MCF 10A (cell line): ENCODE measurements around the gene OTUD5. TPM values are rescaled to one million over a fixed set of nuclear protein-coding genes. Genes with fewer than 3 reads are reported as not detected.

Experiments
- BruUV-seq: library from RNA; stranded (reverse); fragments of 400-500 nt; replicated peaks from 2 replicates; lab custom pipeline; 2021; lab: Mats Ljungman, UMichigan
- CTCF ChIA-PET: fragments of 300-600 bp; sonication (Branson Sonifier 250); formaldehyde crosslinking; extraction: SDS; loops from one replicate; lab custom pipeline; 2021; ENCODE audit warnings: antibody characterized with exemption, inconsistent platforms; lab: Yijun Ruan, JAX
- POLR2A ChIA-PET: fragments of 300-600, 350-650 bp; sonication (Branson Sonifier 250); formaldehyde crosslinking; extraction: SDS; loops from one replicate; lab custom pipeline; 2020; ENCODE audit warnings: antibody characterized with exemption, inconsistent platforms; lab: Yijun Ruan, JAX
- DNase-seq: peaks from one replicate; pipeline ENCODE4 v3.0.0-alpha.2; 2018; ENCODE audit not compliant: unreplicated experiment
- H3K27ac Mint-ChIP-seq: one replicate; pipeline ENCODE4 v1.8.0; 2022; ENCODE audit warnings: mild to moderate bottlenecking, low read depth, mixed read lengths; ENCODE audit not compliant: unreplicated experiment
- H3K27me3 Mint-ChIP-seq: one replicate; pipeline ENCODE4 v1.8.0; 2022; ENCODE audit warnings: mixed read lengths; ENCODE audit not compliant: insufficient read depth, unreplicated experiment
- H3K36me3 Mint-ChIP-seq: one replicate; pipeline ENCODE4 v1.8.0; 2022; ENCODE audit warnings: mild to moderate bottlenecking, moderate library complexity, mixed read lengths; ENCODE audit not compliant: insufficient read depth, unreplicated experiment
- H3K4me1 Mint-ChIP-seq: one replicate; pipeline ENCODE4 v1.8.0; 2022; ENCODE audit warnings: mixed read lengths; ENCODE audit not compliant: insufficient read depth, unreplicated experiment
- H3K4me3 Mint-ChIP-seq: one replicate; pipeline ENCODE4 v1.8.0; 2022; ENCODE audit warnings: mild to moderate bottlenecking, moderate library complexity, mixed read lengths; ENCODE audit not compliant: unreplicated experiment
- H3K9me3 Mint-ChIP-seq: one replicate; pipeline ENCODE4 v1.8.0; 2022; ENCODE audit warnings: mixed read lengths; ENCODE audit not compliant: unreplicated experiment
- intact Hi-C: fragments of 100-400 bp; cut with micrococcal nuclease; formaldehyde crosslinking; loops from 2 replicates; pipeline ENCODE4 v1.14.1; 2022
- total RNA-seq: library from RNA; stranded (reverse); gene quantifications from 2 replicates; pipeline ENCODE4 v1.2.3, GENCODE V29; 2022
- TF ChIP-seq, protein P1 (sequence below): fragments of 200-600 bp; IDR thresholded peaks from one replicate; pipeline ENCODE4 v1.8.0; 2022; ENCODE audit warnings: antibody characterized with exemption, mild to moderate bottlenecking; ENCODE audit not compliant: unreplicated experiment

Gene OTUD5
- total RNA-seq, 1 experiment from 2014 or later, result 38.7 TPM

DNA sequence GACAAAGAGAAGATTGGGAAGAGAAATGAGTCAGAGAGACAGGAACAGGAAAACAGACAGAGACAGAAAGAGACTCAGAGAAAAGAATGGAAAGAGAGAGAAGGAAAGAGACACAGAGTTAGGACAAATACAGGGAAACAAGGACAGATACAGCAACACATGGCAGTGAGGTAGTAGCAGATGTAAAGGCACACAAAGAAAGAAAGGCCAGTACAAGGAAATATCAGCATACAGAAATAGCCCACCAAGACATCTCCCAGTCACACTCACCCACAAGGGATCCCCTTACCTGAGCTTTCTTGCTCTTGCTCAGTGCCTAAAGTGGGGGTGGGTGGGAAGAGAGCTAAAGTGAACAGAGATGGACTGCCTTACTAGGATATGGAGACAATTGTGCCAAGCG lies 40.5 kb upstream of the OTUD5 start:
- CTCF ChIA-PET, result no interaction called here
- TF ChIP-seq, protein P1, sequence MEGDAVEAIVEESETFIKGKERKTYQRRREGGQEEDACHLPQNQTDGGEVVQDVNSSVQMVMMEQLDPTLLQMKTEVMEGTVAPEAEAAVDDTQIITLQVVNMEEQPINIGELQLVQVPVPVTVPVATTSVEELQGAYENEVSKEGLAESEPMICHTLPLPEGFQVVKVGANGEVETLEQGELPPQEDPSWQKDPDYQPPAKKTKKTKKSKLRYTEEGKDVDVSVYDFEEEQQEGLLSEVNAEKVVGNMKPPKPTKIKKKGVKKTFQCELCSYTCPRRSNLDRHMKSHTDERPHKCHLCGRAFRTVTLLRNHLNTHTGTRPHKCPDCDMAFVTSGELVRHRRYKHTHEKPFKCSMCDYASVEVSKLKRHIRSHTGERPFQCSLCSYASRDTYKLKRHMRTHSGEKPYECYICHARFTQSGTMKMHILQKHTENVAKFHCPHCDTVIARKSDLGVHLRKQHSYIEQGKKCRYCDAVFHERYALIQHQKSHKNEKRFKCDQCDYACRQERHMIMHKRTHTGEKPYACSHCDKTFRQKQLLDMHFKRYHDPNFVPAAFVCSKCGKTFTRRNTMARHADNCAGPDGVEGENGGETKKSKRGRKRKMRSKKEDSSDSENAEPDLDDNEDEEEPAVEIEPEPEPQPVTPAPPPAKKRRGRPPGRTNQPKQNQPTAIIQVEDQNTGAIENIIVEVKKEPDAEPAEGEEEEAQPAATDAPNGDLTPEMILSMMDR, result no peak
- BruUV-seq, result no TSS peak

DNA sequence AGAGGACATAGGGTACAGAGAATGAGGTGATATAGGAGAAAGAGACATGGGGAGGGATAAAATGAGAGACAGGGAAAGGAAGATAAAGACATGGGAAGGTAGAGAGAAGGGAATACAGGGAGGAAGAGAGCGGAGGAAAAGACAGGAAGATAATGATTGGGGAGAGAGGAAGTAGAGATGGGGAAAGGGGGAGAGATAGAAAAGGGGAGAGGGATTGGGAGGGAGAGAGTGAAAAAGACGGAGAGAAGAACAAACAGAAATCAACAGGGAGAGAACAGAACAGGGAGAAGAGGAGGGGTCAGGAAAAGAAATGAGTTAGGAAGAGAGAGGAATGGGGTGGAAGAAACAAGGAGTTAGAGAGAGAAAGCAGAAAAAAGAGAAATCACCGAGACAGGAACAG lies 40.0 kb upstream of the OTUD5 start:
- Mint-ChIP-seq H3K27ac (no peak overlapping the region), H3K4me3 (no peak overlapping the region), H3K4me1 (peaks cover 10% of the 10 kb centered on the region), H3K9me3 (no peaks in the 10 kb centered on the region), H3K27me3 (no peaks in the 10 kb centered on the region), H3K36me3 (peaks cover 44% of the 10 kb centered on the region)
- intact Hi-C loops, result no loop called here
- TF ChIP-seq, protein P1, result no peak
- no peak for DNase-seq
- BruUV-seq, result no TSS peak
- ChIA-PET CTCF (no interaction called here), POLR2A (interaction anchor here (0.7 kb wide), 1 partner anchor 22 kb away, joined by 3 read pairs; no protein-coding TSS in a partner anchor)

More for the DNA sequence above, 40.5 kb upstream of the OTUD5 start:
- Mint-ChIP-seq H3K27me3 (no peaks in the 10 kb centered on the region), H3K27ac (no peak overlapping the region), H3K4me3 (no peak overlapping the region), H3K9me3 (no peaks in the 10 kb centered on the region), H3K4me1 (peaks cover 10% of the 10 kb centered on the region), H3K36me3 (peaks cover 40% of the 10 kb centered on the region)
- intact Hi-C loops, result no loop called here
- POLR2A ChIA-PET, result interaction anchor here (0.6 kb wide), 1 partner anchor 196 kb away, joined by 3 read pairs; no protein-coding TSS in a partner anchor
- no peak for DNase-seq

DNA sequence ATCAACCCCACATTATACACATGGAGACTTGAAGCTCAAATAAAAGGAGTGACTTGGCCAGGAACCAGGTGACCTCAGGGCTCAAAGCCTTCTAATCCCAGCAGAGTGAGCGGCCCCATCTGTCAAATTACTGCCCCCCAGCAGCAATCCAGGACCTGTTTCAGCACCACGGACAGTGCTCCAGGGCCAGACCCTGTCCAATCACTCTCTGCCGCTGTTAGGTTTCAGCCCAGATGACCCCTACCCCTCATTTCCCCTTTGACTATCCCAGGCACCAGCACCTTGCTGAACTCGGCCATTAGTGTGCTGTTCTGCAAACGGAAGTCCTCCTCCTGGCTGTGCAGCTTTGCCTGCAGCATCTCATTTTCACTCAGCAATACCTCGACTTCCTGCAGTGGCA lies 39.6 kb upstream of the OTUD5 start:
- ChIA-PET CTCF (no interaction called here), POLR2A (interaction anchor here (0.7 kb wide), 2 partner anchors 21 to 394 kb away, joined by 3 read pairs; no protein-coding TSS in a partner anchor)
- H3K27me3 Mint-ChIP-seq, result no peaks in the 10 kb centered on the region
- TF ChIP-seq, protein P1, result no peak
- no peaks in the 10 kb centered on the region for H3K9me3 Mint-ChIP-seq
- peaks cover 10% of the 10 kb centered on the region for H3K4me1 Mint-ChIP-seq
- no peak for DNase-seq
- peaks cover 49% of the 10 kb centered on the region for H3K36me3 Mint-ChIP-seq
- H3K27ac Mint-ChIP-seq, result no peak overlapping the region
- intact Hi-C loops, result no loop called here
- BruUV-seq, result no TSS peak
- H3K4me3 Mint-ChIP-seq, result no peak overlapping the region

DNA sequence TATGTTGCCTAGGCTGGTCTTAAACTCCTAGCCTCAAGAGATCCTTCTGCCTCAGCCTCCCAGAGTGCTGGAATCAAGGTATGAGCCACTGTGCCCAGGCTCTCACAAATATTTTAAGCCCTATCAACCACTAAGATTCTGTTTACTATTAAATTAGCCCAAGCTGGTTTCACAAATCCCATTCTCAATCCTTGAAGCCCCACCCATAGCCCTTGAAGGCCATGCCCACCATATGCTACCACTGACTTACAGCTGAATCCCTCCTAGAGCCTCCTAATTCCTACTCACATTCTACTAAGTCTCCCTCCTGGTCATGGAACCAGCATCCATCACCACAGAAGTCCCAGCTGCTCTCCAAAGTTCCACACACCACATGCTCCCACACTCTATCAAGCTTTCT lies 34.9 kb upstream of the OTUD5 start:
- Mint-ChIP-seq H3K9me3 (no peaks in the 10 kb centered on the region), H3K4me1 (no peaks in the 10 kb centered on the region), H3K27ac (no peak overlapping the region), H3K36me3 (peaks cover 37% of the 10 kb centered on the region), H3K4me3 (no peak overlapping the region), H3K27me3 (no peaks in the 10 kb centered on the region)
- BruUV-seq, result no TSS peak
- CTCF ChIA-PET, result interaction anchor here (1.4 kb wide), 1 partner anchor 18 kb away, joined by 3 read pairs; no protein-coding TSS in a partner anchor
- POLR2A ChIA-PET, result interaction anchor here (0.8 to 1.0 kb wide), 2 partner anchors 10 to 34 kb away, joined by 3 read pairs; partner anchors contain the start of gene GRIPAP1
- TF ChIP-seq, protein P1, result no peak
- DNase-seq, result no peak
- intact Hi-C loops, result no loop called here
